HG03139 (cell line): ENCODE results near the gene LSMEM2.
"Not testable (repeated sequence)": the region's sequence is repeated elsewhere in the genome, so short reads cannot be mapped to it uniquely, and the experiment has no call there.

Experiments used
- ATAC-seq: cut with Tn5 transposase; IDR thresholded peaks from one replicate; pipeline ENCODE4 v1.9.1; 2021; ENCODE audit not compliant: unreplicated experiment

Gene LSMEM2

GRCh38 chr3:50276762-50277101, 2.2 kb upstream of the LSMEM2 start:
- no peak for ATAC-seq

- ATAC-seq, result no peak
Observed at GRCh38 chr3:50278123-50278879, 586 bp upstream of the LSMEM2 start.

- no peak for ATAC-seq
Observed at GRCh38 chr3:50279255-50280016, 549 bp downstream of the LSMEM2 start.

- ATAC-seq, result not testable (repeated sequence)
Observed at GRCh38 chr3:50284121-50284520, 5.2 kb downstream of the LSMEM2 start.

- no peak for ATAC-seq
Observed at GRCh38 chr3:50286322-50287227, 7.7 kb downstream of the LSMEM2 start.

GRCh38 chr3:50287262-50287661, 8.4 kb downstream of the LSMEM2 start:
- no peak for ATAC-seq

GRCh38 chr3:50288387-50289007, 9.6 kb downstream of the LSMEM2 start:
- ATAC-seq, result no peak

- no peak for ATAC-seq
Observed at GRCh38 chr3:50289130-50289529, 10.2 kb downstream of the LSMEM2 start.

- no peak for ATAC-seq
Observed at GRCh38 chr3:50290161-50290641, 11.3 kb downstream of the LSMEM2 start.

- peak; percentile 93 for ATAC-seq
Observed at GRCh38 chr3:50292159-50293078, 13.5 kb downstream of the LSMEM2 start, which contains the start of gene IFRD2. Gene IFRD2, minus strand, starts transcription at chr3:50292429. Its CDS starts 155 bp downstream, at chr3:50292274.

- ATAC-seq, result no peak
Observed at GRCh38 chr3:50293079-50293801, 14.4 kb downstream of the LSMEM2 start.

GRCh38 chr3:50294089-50294488, 15.2 kb downstream of the LSMEM2 start:
- ATAC-seq, result no peak

GRCh38 chr3:50294492-50295403, 15.9 kb downstream of the LSMEM2 start:
- ATAC-seq, result no peak

- no peak for ATAC-seq
Observed at GRCh38 chr3:50295553-50296431, 16.9 kb downstream of the LSMEM2 start.

GRCh38 chr3:50296721-50297383, 18.0 kb downstream of the LSMEM2 start:
- no peak for ATAC-seq

- ATAC-seq, result no peak
Observed at GRCh38 chr3:50297384-50297775, 18.5 kb downstream of the LSMEM2 start.
